PC-9 (cell line): ENCODE data around the gene CNOT1. TPM values are rescaled to one million over a fixed set of nuclear protein-coding genes. Genes with fewer than 3 reads are reported as not detected.

Source experiments
- BruUV-seq: library from RNA; stranded (reverse); fragments of 400-500 nt; replicated peaks from 2 replicates; lab custom pipeline; 2021; lab: Mats Ljungman, UMichigan
- CTCF ChIA-PET: fragments of 300-600 bp; sonication (Branson Sonifier 250); formaldehyde crosslinking; loops from one replicate; lab custom pipeline; 2022; ENCODE audit warnings: antibody characterized with exemption; lab: Charles Lee
- POLR2A ChIA-PET: fragments of 300-600 bp; sonication (Branson Sonifier 250); formaldehyde crosslinking; loops from one replicate; lab custom pipeline; 2022; ENCODE audit warnings: antibody characterized with exemption; ENCODE audit not compliant: unreplicated experiment; lab: Charles Lee
- DNase-seq, 2 experiments: peaks; one replicate each; pipeline versions ENCODE4 v3.0.0 to v3.0.0-alpha.2; 2015 to 2022; ENCODE audit warnings: mixed read lengths in 1 of 2
- H2AFZ ChIP-seq: fragments of 200-600 bp; sonication (generic); 2 replicates; pipeline ENCODE4 v1.8.1; 2017; ENCODE audit warnings: antibody characterized with exemption
- H3F3A ChIP-seq: fragments of 200-600 bp; sonication (generic); 2 replicates; pipeline ENCODE4 v1.8.1; 2017; ENCODE audit warnings: antibody characterized with exemption, mild to moderate bottlenecking, low read depth; ENCODE audit not compliant: insufficient read depth
- H3K27ac ChIP-seq: fragments of 200-600 bp; sonication (generic); 2 replicates; pipeline ENCODE4 v1.6.1; 2016; ENCODE audit warnings: mixed run types
- H3K27me3 ChIP-seq: fragments of 200-600 bp; sonication (generic); 2 replicates; pipeline ENCODE4 v1.6.1; 2016; ENCODE audit warnings: low read depth, mixed run types; ENCODE audit not compliant: insufficient read depth
- H3K36me3 ChIP-seq: fragments of 200-600 bp; sonication (generic); 2 replicates; pipeline ENCODE4 v1.6.1; 2016; ENCODE audit warnings: low read depth, mixed run types
- H3K4me1 ChIP-seq: fragments of 200-600 bp; sonication (generic); replicated peaks from 2 replicates; pipeline ENCODE4 v1.6.1; 2016; ENCODE audit warnings: mixed run types; ENCODE audit not compliant: insufficient read depth
- H3K4me2 ChIP-seq: fragments of 200-600 bp; sonication (generic); 2 replicates; pipeline ENCODE4 v1.6.1; 2017; ENCODE audit warnings: mixed run types
- H3K4me3 ChIP-seq: fragments of 200-600 bp; sonication (generic); 2 replicates; pipeline ENCODE4 v1.6.1; 2016; ENCODE audit warnings: mixed run types
- H3K79me2 ChIP-seq: fragments of 200-600 bp; sonication (generic); 2 replicates; pipeline ENCODE4 v1.6.1; 2017; ENCODE audit warnings: low read depth, mixed run types
- H3K9me2 ChIP-seq: fragments of 200-600 bp; sonication (generic); 2 replicates; pipeline ENCODE4 v1.8.1; 2017; ENCODE audit warnings: mild to moderate bottlenecking; ENCODE audit not compliant: insufficient read depth
- H3K9me3 ChIP-seq: fragments of 200-600 bp; sonication (generic); 2 replicates; pipeline ENCODE4 v1.8.1; 2016; ENCODE audit warnings: low read depth; ENCODE audit not compliant: insufficient read depth
- H4K20me1 ChIP-seq: fragments of 200-600 bp; sonication (generic); 2 replicates; pipeline ENCODE4 v1.8.1; 2017; ENCODE audit not compliant: insufficient read depth
- EZH2 ChIP-seq: fragments of 200-600 bp; sonication (generic); IDR thresholded peaks from 2 replicates; pipeline ENCODE4 v1.8.0; 2017; ENCODE audit warnings: antibody characterized with exemption, low read depth
- intact Hi-C: fragments of 100-400 bp; cut with micrococcal nuclease; formaldehyde crosslinking; loops from one replicate; pipeline ENCODE4 v1.10.0; 2022; ENCODE audit not compliant: unreplicated experiment
- total RNA-seq: library from RNA; stranded (reverse); gene quantifications from 2 replicates; pipeline ENCODE4 v1.2.3, GENCODE V29; 2021
- TF ChIP-seq, protein P1 (sequence below): fragments of 200-600 bp; sonication (generic); conservative IDR thresholded peaks from 2 replicates; pipeline ENCODE4 v1.6.1; 2017; ENCODE audit warnings: mixed run types, antibody characterized with exemption, mild to moderate bottlenecking, moderate library complexity

Gene CNOT1
- total RNA-seq, 1 experiment from 2014 or later = 233 TPM

DNA sequence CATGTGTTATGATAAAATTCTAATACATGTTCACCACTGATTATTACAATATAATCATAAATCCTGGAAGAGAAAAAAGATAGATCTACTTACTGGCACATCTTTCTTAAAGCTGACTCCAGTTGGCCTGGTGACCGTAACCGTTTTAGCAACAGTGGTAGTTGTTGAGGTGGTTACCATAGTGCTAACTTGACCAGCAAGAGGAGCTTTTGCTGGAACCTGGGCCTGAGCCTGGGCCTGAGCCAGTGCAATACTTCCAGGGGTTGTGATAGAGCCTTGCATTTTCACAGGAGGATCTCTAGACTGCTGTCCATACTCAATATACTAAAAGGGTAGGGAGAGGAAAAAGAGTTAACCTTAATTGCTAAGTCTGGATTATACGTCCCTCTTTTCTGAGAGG is 78.1 kb downstream of the CNOT1 start:
- ChIA-PET POLR2A (no interaction called here), CTCF (interaction anchor here (0.8 kb wide), 1 partner anchor 109 kb away, joined by 11 read pairs; no protein-coding TSS in a partner anchor)
- Histone ChIP-seq H3K9me2 (no peaks in the 10 kb centered on the region), H3K4me1 (no peaks in the 10 kb centered on the region), H3K27ac (no peak overlapping the region), H3K4me2 (no peak overlapping the region), H3K79me2 (no peaks in the 10 kb centered on the region), H2AFZ (no peak overlapping the region), H3K27me3 (no peaks in the 10 kb centered on the region), H3K36me3 (peaks cover 51% of the 10 kb centered on the region), H3K4me3 (no peak overlapping the region), H3F3A (peaks cover 35% of the 10 kb centered on the region), H4K20me1 (peaks cover 24% of the 10 kb centered on the region), H3K9me3 (no peaks in the 10 kb centered on the region)
- TF ChIP-seq, protein P1, sequence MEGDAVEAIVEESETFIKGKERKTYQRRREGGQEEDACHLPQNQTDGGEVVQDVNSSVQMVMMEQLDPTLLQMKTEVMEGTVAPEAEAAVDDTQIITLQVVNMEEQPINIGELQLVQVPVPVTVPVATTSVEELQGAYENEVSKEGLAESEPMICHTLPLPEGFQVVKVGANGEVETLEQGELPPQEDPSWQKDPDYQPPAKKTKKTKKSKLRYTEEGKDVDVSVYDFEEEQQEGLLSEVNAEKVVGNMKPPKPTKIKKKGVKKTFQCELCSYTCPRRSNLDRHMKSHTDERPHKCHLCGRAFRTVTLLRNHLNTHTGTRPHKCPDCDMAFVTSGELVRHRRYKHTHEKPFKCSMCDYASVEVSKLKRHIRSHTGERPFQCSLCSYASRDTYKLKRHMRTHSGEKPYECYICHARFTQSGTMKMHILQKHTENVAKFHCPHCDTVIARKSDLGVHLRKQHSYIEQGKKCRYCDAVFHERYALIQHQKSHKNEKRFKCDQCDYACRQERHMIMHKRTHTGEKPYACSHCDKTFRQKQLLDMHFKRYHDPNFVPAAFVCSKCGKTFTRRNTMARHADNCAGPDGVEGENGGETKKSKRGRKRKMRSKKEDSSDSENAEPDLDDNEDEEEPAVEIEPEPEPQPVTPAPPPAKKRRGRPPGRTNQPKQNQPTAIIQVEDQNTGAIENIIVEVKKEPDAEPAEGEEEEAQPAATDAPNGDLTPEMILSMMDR = no peak
- TF ChIP-seq EZH2 = no peak
- intact Hi-C loops = loop anchor here (5.0 kb wide), 1 partner anchor 34 kb away; the partner anchor contains the start of gene SETD6
- no TSS peak for BruUV-seq
- no peak for DNase-seq

DNA sequence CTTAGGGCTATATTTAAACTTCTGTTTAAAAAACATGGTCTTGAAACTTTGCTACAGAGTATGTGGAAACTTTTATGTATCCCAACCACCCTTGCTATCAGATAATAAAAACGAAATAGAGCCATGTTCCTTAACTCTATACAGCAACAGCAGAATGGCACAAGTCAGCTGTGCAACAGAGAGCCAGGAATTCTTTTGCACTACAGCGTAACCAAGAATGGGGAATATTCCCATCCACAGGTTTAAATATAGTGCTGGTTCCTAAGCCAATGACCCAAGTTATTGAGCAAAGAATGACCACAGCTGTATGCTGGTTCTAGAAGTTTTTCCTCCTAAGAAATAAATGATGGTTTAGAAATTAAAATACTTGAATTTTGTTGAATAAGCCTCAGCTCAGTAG is 81.2 kb downstream of the CNOT1 start:
- TF ChIP-seq, protein P1 = no peak
- TF ChIP-seq EZH2 = no peak
- POLR2A ChIA-PET = no interaction called here
- Histone ChIP-seq H3K27ac (no peak overlapping the region), H3K27me3 (no peaks in the 10 kb centered on the region), H3K79me2 (no peaks in the 10 kb centered on the region), H3K9me2 (no peaks in the 10 kb centered on the region), H3K36me3 (peaks cover 71% of the 10 kb centered on the region), H3F3A (peaks cover 43% of the 10 kb centered on the region; the same call in 1 of the 2 replicates), H3K9me3 (no peaks in the 10 kb centered on the region), H4K20me1 (peaks cover 26% of the 10 kb centered on the region), H2AFZ (no peak overlapping the region), H3K4me1 (no peaks in the 10 kb centered on the region), H3K4me3 (no peak overlapping the region), H3K4me2 (no peak overlapping the region)
- intact Hi-C loops = no loop called here
- DNase-seq = no peak
- no TSS peak for BruUV-seq
- CTCF ChIA-PET = no interaction called here

DNA sequence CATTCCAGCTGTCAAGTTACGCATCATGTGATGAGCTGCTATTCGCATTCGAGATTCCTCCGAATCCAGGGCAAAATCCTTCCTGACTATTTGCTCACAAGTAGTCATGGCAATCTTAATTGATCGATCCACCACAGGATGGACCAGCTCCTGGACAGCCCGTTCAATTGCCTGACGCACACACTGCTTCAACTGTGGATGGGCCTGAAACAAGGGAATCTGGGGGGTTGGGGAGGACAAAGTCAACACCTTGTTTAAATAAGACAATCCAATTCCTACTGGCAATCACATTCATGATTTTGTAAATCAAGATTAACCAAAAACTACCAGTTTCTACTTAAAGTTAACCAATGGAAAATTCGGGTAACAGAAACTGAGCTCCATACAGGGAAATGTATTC is 85.9 kb downstream of the CNOT1 start:
- Histone ChIP-seq H2AFZ (no peak overlapping the region), H3K4me1 (no peaks in the 10 kb centered on the region), H3K9me2 (no peaks in the 10 kb centered on the region), H3F3A (peaks cover 27% of the 10 kb centered on the region; the same call in 1 of the 2 replicates), H3K79me2 (no peaks in the 10 kb centered on the region), H4K20me1 (peaks cover 33% of the 10 kb centered on the region), H3K4me3 (no peak overlapping the region), H3K27me3 (no peaks in the 10 kb centered on the region), H3K4me2 (no peak overlapping the region), H3K9me3 (no peaks in the 10 kb centered on the region), H3K27ac (no peak overlapping the region), H3K36me3 (peaks cover 76% of the 10 kb centered on the region)
- intact Hi-C loops = loop anchor here (5.0 kb wide), 1 partner anchor 39 kb away; no protein-coding TSS in a partner anchor
- ChIA-PET POLR2A (interaction anchor here (0.7 kb wide), 1 partner anchor 8 kb away, joined by 7 read pairs; no protein-coding TSS in a partner anchor), CTCF (no interaction called here)
- BruUV-seq = no TSS peak
- DNase-seq = no peak
- TF ChIP-seq EZH2 = no peak
- TF ChIP-seq, protein P1 = no peak
